Peyer's patch (tissue), 4 donors: ENCODE measurements around the gene EYA3. TPM values are rescaled to one million over a fixed set of nuclear protein-coding genes. Genes with fewer than 3 reads are reported as not detected.
A peak's percentile ranks its signal among the peaks of the same experiment; 100 is the strongest.

Experiments used
- DNase-seq, 3 donors: peaks; one replicate each; pipeline ENCODE4 v3.0.0-alpha.2; 2017 to 2019
- H3K27ac ChIP-seq, 4 donors: fragments of 200-600 bp; sonication (generic); one replicate each; pipeline ENCODE4 v1.5.1; 2016 to 2019
- H3K27me3 ChIP-seq, 2 donors: fragments of 200-600 bp; sonication (generic); one replicate each; pipeline ENCODE4 v1.5.1; 2019
- H3K36me3 ChIP-seq, 3 donors: fragments of 200-600 bp; sonication (generic); one replicate each; pipeline ENCODE4 v1.5.1; 2016 to 2019
- H3K4me1 ChIP-seq, 4 donors: fragments of 200-600 bp; sonication (generic); one replicate each; pipeline ENCODE4 v1.5.1; 2016 to 2019
- H3K4me3 ChIP-seq, 4 donors: fragments of 200-600 bp; sonication (generic); 1 replicate in 3 of 4; 2 replicates in 1 of 4; pipeline ENCODE4 v1.5.1; 2016 to 2019; ENCODE audit warnings: mild to moderate bottlenecking in 1 of 4
- H3K9me3 ChIP-seq, 4 donors: fragments of 200-600 bp; sonication (generic); one replicate each; pipeline ENCODE4 v1.5.1; 2016 to 2019; ENCODE audit warnings: mild to moderate bottlenecking in 1 of 4
- CTCF ChIP-seq, 6 experiments: fragments of 450-650 bp in 4 of 6; fragments of 200-600 bp in 2 of 6; sonication (generic) in 1 of 6; IDR thresholded peaks; one replicate each; pipeline ENCODE4 v1.5.1; 2017 to 2019; ENCODE audit warnings: antibody characterized with exemption in 6 of 6, mild to moderate bottlenecking in 3 of 6, moderate library complexity in 1 of 6
- POLR2A ChIP-seq, 2 donors: fragments of 450-650 bp; IDR thresholded peaks; one replicate each; pipeline ENCODE4 v1.5.1; 2017; ENCODE audit warnings: antibody characterized with exemption in 2 of 2, mild to moderate bottlenecking in 2 of 2, moderate library complexity in 2 of 2
- total RNA-seq, 4 donors: library from RNA; depleted of rRNA; stranded (reverse); fragments of >200 nt; gene quantifications; one replicate each; pipeline ENCODE4 v1.1.0, GENCODE V29; 2016

EYA3 gene
- total RNA-seq, 4 donors from 2014 or later = 17.1 to 32.2 (median 23.4) TPM

- TF ChIP-seq CTCF (IDR thresholded peaks at IDR 0.05) (no peak), POLR2A (IDR thresholded peaks at IDR 0.05) (no peak)
- Histone ChIP-seq H3K4me1 (no peaks in the 10 kb centered on the region), H3K4me3 (no peak overlapping the region), H3K36me3 (no peaks in the 10 kb centered on the region), H3K9me3 (no peaks in the 10 kb centered on the region), H3K27ac (no peak overlapping the region), H3K27me3 (no peaks in the 10 kb centered on the region)
- no peak for DNase-seq
Observed at GRCh38 chr1:28110555-28110954, 22.1 kb upstream of the EYA3 start.

DNA sequence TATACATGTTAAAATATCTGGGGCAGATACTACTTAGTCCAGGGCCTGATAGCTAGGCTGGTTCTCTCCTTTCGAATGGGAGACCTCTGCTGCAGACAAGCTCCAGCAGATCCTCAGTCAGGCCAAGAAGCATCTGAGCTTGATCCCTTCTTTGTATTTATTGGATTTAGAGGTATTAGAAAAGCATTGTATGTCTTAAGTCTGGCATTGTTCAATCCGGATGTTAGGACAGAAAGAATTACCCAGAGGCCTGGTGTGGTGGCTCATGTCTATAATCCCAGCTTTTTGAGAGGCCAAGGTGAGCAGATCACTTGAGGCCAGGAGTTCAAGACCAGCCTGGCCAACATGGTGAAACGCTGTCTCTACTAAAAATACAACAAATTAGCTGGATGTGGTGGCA is 21.2 kb upstream of the EYA3 start:
- no peaks in the 10 kb centered on the region for H3K4me1 ChIP-seq
- TF ChIP-seq CTCF (IDR thresholded peaks at IDR 0.05) = no peak
- no peak for TF ChIP-seq POLR2A (IDR thresholded peaks at IDR 0.05)
- H3K27ac ChIP-seq = no peak overlapping the region
- H3K27me3 ChIP-seq = no peaks in the 10 kb centered on the region
- H3K9me3 ChIP-seq = no peaks in the 10 kb centered on the region
- DNase-seq = no peak
- H3K36me3 ChIP-seq = no peaks in the 10 kb centered on the region
- H3K4me3 ChIP-seq = no peak overlapping the region

DNA sequence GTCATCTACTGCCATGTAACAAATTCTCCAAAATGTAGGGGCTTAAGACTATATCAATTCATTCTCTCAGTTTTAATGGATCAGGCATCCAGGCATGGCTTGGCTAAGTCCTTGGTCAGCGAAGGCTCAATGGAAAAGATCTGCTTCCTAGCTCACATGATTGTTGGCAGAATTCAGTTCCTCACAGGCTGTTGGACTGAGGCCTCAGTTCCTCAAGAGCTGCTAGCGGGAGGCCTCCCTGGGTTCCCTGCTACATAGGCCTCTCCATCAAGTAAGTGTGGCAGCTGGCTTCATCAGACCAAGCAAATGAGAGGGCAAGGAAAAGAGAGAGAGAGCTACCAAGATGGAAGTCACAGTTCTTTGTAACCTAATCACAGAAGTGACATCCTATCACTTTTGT is 19.6 kb upstream of the EYA3 start:
- TF ChIP-seq POLR2A (IDR thresholded peaks at IDR 0.05) (no peak), CTCF (IDR thresholded peaks at IDR 0.05) (no peak)
- Histone ChIP-seq H3K27ac (no peak overlapping the region), H3K27me3 (no peaks in the 10 kb centered on the region), H3K4me3 (no peak overlapping the region), H3K36me3 (no peaks in the 10 kb centered on the region), H3K4me1 (no peaks in the 10 kb centered on the region), H3K9me3 (no peaks in the 10 kb centered on the region)
- peak in 1 of 3 donors; percentile 32 for DNase-seq

DNA sequence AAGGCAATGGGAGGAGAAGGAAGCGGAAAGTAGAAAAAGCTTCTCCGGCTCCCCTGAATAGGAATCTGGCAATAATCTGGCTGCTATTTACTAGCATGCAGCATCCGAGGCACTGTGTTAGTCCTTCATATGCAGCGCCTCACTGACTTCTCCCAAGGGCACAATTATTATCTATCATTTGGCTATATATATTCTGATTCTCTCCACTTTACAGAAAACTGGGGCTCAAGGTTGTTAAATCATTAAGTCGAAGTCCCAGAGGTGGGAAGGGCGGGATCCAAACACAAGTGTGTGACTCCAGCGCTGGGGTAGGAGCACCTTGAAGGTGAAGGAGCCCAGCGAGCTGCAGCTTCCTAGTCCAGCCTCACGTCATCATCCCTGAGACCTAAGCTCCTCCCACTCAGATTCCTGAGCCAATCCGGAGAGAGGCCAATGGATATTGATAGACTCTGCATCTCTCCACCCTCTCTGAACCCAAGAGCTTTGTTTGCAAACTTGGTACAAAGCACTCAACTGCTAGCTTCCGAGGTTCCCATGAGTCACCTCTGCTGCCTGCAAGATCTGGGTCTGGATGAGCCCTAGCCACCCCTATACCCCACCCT is 16.6 kb upstream of the EYA3 start:
- Histone ChIP-seq H3K4me3 (peak overlapping the region in 2 of 4 donors; percentile 29 to 38), H3K27me3 (no peaks in the 10 kb centered on the region), H3K4me1 (no peaks in the 10 kb centered on the region), H3K36me3 (no peaks in the 10 kb centered on the region), H3K27ac (peak overlapping the region in 2 of 4 donors; percentile 67 to 75), H3K9me3 (no peaks in the 10 kb centered on the region)
- no peak for TF ChIP-seq CTCF (IDR thresholded peaks at IDR 0.05)
- peak; percentile 36 to 65 for TF ChIP-seq POLR2A (IDR thresholded peaks at IDR 0.05)
- peak in 2 of 3 donors; percentile 64 to 81 for DNase-seq

DNA sequence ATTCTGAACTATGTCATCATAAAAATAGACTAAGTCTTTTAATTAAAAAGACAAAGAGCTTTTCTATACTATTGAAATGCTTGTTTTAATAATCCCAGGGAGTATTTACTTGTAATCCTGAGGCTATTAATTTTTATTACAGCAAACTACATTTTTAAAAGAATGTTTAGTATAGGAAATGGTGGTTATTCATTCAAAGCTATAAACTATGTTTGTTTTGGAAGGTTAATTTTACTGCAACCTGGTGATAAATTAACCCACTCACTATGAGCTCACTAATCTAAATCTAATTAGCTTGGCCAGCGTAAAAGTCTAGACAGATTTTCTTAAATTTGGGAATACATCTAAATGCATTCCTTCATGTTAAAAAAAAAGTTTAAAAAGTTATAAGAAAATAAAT is 13.8 kb upstream of the EYA3 start:
- Histone ChIP-seq H3K4me1 (no peaks in the 10 kb centered on the region), H3K36me3 (no peaks in the 10 kb centered on the region), H3K27ac (no peak overlapping the region), H3K9me3 (no peaks in the 10 kb centered on the region), H3K27me3 (no peaks in the 10 kb centered on the region), H3K4me3 (no peak overlapping the region)
- no peak for TF ChIP-seq CTCF (IDR thresholded peaks at IDR 0.05)
- no peak for TF ChIP-seq POLR2A (IDR thresholded peaks at IDR 0.05)
- DNase-seq = no peak
